Activated CD8-positive, alpha-beta memory T cell treated with anti-CD3 and anti-CD28 coated beads, Interleukin-2, amount 50 U/mL, for 48 hours (primary cell): ENCODE data around the gene CCDC183.
"Not testable (repeated sequence)": the region's sequence is repeated elsewhere in the genome, so short reads cannot be mapped to it uniquely, and the experiment has no call there.

ENCODE experiments used
- DNase-seq: peaks from one replicate; pipeline ENCODE4 v3.0.0-alpha.2; 2020

CCDC183 gene

GRCh38 chr9:136840877-136841645 lies 44.9 kb downstream of the CCDC183 start:
- no peak for DNase-seq

GRCh38 chr9:136841646-136842379 lies 45.7 kb downstream of the CCDC183 start:
- not testable (repeated sequence) for DNase-seq

GRCh38 chr9:136842380-136842948 lies 46.3 kb downstream of the CCDC183 start, which contains the start of gene AJM1:
Gene AJM1, plus strand, starts transcription at chr9:136842478. Its CDS starts 1,937 bp downstream, at chr9:136844415.
- DNase-seq: peak; percentile 89

GRCh38 chr9:136843159-136843800 lies 47.1 kb downstream of the CCDC183 start:
- not testable (repeated sequence) for DNase-seq

- peak; percentile 89 for DNase-seq
Observed at GRCh38 chr9:136843801-136844740, 47.9 kb downstream of the CCDC183 start.

GRCh38 chr9:136844761-136845464 lies 48.8 kb downstream of the CCDC183 start:
- DNase-seq: no peak

GRCh38 chr9:136845465-136846260 lies 49.5 kb downstream of the CCDC183 start:
- no peak for DNase-seq

- no peak for DNase-seq
Observed at GRCh38 chr9:136846376-136847087, 50.4 kb downstream of the CCDC183 start.

GRCh38 chr9:136847088-136847825 lies 51.1 kb downstream of the CCDC183 start:
- DNase-seq: no peak

- DNase-seq: peak; percentile 92
Observed at GRCh38 chr9:136847826-136848392, 51.8 kb downstream of the CCDC183 start.

GRCh38 chr9:136848393-136849037 lies 52.4 kb downstream of the CCDC183 start:
- no peak for DNase-seq

- DNase-seq: peak; percentile 96
Observed at GRCh38 chr9:136849038-136849959, 53.2 kb downstream of the CCDC183 start, which contains the start of gene PHPT1. Gene PHPT1, plus strand, starts transcription at chr9:136849409. Its CDS starts 22 bp downstream, at chr9:136849431.

GRCh38 chr9:136849960-136850865 lies 54.1 kb downstream of the CCDC183 start:
- DNase-seq: no peak

- DNase-seq: no peak
Observed at GRCh38 chr9:136850866-136851775, 55.0 kb downstream of the CCDC183 start.
